HG03103 (cell line): ENCODE measurements around the gene FAM53A.
"Not testable (repeated sequence)": the region's sequence is repeated elsewhere in the genome, so short reads cannot be mapped to it uniquely, and the experiment has no call there.

Experiments
- ATAC-seq: cut with Tn5 transposase; IDR thresholded peaks from one replicate; pipeline ENCODE4 v1.9.1; 2021; ENCODE audit warnings: low read depth; ENCODE audit not compliant: unreplicated experiment

FAM53A gene

GRCh38 chr4:1642196-1642951, 41.7 kb downstream of the FAM53A start:
- ATAC-seq = no peak

- no peak for ATAC-seq
Observed at GRCh38 chr4:1641671-1642070, 42.4 kb downstream of the FAM53A start.

GRCh38 chr4:1640716-1641503, 43.2 kb downstream of the FAM53A start:
- ATAC-seq = not testable (repeated sequence)

- no peak for ATAC-seq
Observed at GRCh38 chr4:1640190-1640589, 43.9 kb downstream of the FAM53A start.

GRCh38 chr4:1639299-1639868, 44.7 kb downstream of the FAM53A start:
- ATAC-seq = no peak

GRCh38 chr4:1638873-1639272, 45.2 kb downstream of the FAM53A start:
- ATAC-seq = no peak

- no peak for ATAC-seq
Observed at GRCh38 chr4:1638272-1638598, 45.9 kb downstream of the FAM53A start.

GRCh38 chr4:1637580-1638271, 46.4 kb downstream of the FAM53A start:
- no peak for ATAC-seq

- no peak for ATAC-seq
Observed at GRCh38 chr4:1636490-1637211, 47.5 kb downstream of the FAM53A start.

- no peak for ATAC-seq
Observed at GRCh38 chr4:1635464-1635863, 48.6 kb downstream of the FAM53A start.

GRCh38 chr4:1633993-1634392, 50.1 kb downstream of the FAM53A start:
- no peak for ATAC-seq

GRCh38 chr4:1632109-1633104, 51.7 kb downstream of the FAM53A start:
- no peak for ATAC-seq

GRCh38 chr4:1631136-1631535, 53.0 kb downstream of the FAM53A start:
- no peak for ATAC-seq

GRCh38 chr4:1630266-1630665, 53.8 kb downstream of the FAM53A start:
- no peak for ATAC-seq

GRCh38 chr4:1629699-1630083, 54.4 kb downstream of the FAM53A start:
- ATAC-seq = no peak

GRCh38 chr4:1628892-1629698, 55.0 kb downstream of the FAM53A start:
- ATAC-seq = no peak

- no peak for ATAC-seq
Observed at GRCh38 chr4:1627417-1628313, 56.4 kb downstream of the FAM53A start.

GRCh38 chr4:1626941-1627340, 57.2 kb downstream of the FAM53A start:
- ATAC-seq = no peak
